Measurements from ENCODE around the gene MYO7A.

The MYO7A gene

DNA sequence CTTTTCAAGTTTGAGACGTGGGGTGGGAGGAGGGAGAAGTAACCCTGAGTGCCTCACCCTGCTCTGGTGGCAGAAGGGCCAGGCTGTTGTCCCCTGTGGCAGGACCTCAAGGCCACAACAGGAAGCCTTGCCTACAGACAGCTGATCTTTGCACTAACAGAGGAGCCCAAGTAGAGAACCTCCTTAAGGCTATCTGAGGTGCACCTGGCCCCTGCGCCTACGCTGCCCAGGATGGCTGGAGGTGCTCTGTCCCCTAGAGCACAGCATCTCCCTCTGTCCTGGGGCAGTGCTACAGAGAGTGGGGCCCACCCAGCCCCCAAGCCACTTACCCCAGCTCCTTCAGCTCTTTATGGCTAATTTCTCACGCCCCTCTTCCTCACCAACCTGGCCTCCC lies 27.0 kb downstream of the MYO7A start:
- Histone ChIP-seq H3K79me2 (ENCODE audit: control insufficient read depth, low read length) (no peaks in the 10 kb centered on the region), H3K27me3 (ENCODE audit: control insufficient read depth, low read length) (peaks cover 4% of the 10 kb centered on the region; the same call in 1 of the 2 replicates), H4K20me1 (ENCODE audit: control insufficient read depth, insufficient read depth, low read depth, low read length) (no peaks in the 10 kb centered on the region), H3K4me3 (ENCODE audit: low read length) (no peak overlapping the region), H3K27ac (ENCODE audit: low read depth, low read length) (no peak overlapping the region), H3K36me3 (ENCODE audit: control insufficient read depth, low read length) (no peaks in the 10 kb centered on the region), H3K4me1 (ENCODE audit: control insufficient read depth, low read length) (no peaks in the 10 kb centered on the region), H3F3A (ENCODE audit: control insufficient read depth, insufficient read depth) (no peaks in the 10 kb centered on the region), H3K9me3 (ENCODE audit: control insufficient read depth, insufficient read depth, low read length) (no peaks in the 10 kb centered on the region), H3K4me2 (ENCODE audit: low read length) (no peak overlapping the region), H3K9me2 (replicated peaks; ENCODE audit: control insufficient read depth, low read length) (no peaks in the 10 kb centered on the region)
- TF ChIP-seq, protein P1, sequence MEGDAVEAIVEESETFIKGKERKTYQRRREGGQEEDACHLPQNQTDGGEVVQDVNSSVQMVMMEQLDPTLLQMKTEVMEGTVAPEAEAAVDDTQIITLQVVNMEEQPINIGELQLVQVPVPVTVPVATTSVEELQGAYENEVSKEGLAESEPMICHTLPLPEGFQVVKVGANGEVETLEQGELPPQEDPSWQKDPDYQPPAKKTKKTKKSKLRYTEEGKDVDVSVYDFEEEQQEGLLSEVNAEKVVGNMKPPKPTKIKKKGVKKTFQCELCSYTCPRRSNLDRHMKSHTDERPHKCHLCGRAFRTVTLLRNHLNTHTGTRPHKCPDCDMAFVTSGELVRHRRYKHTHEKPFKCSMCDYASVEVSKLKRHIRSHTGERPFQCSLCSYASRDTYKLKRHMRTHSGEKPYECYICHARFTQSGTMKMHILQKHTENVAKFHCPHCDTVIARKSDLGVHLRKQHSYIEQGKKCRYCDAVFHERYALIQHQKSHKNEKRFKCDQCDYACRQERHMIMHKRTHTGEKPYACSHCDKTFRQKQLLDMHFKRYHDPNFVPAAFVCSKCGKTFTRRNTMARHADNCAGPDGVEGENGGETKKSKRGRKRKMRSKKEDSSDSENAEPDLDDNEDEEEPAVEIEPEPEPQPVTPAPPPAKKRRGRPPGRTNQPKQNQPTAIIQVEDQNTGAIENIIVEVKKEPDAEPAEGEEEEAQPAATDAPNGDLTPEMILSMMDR (IDR thresholded peaks at IDR 0.05; ENCODE audit: low read depth, low read length, poor library complexity, severe bottlenecking): no peak
- TF ChIP-seq EZH2phosphoT487 (IDR thresholded peaks at IDR 0.05; ENCODE audit: borderline replicate concordance, low read length): no peak

DNA sequence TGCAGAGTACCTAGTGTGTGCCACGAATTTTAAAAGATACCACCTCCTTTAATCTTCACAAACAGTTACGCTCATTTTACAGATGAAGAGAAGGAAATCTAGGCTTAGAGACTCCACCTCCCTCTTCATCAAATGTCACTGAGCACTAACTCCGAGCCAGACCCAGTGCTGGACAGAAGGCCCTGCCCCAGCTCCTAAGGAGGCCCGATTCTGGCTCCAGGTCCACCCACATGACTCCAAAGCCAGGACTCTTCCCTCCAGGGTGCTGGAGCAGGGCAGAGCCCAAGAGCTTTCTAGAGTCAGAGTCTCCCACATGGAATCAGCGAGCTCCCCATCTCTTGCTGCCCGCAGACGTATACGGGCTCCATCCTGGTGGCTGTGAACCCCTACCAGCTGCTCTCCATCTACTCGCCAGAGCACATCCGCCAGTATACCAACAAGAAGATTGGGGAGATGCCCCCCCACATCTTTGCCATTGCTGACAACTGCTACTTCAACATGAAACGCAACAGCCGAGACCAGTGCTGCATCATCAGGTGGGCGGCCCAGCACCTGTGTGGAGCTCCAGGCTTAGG lies 27.6 kb downstream of the MYO7A start:
- Histone ChIP-seq H4K20me1 (ENCODE audit: control insufficient read depth, insufficient read depth, low read depth, low read length) (no peaks in the 10 kb centered on the region), H3K27me3 (ENCODE audit: control insufficient read depth, low read length) (peaks cover 2% of the 10 kb centered on the region; the same call in 1 of the 2 replicates), H3K4me3 (ENCODE audit: low read length) (no peak overlapping the region), H3K9me3 (ENCODE audit: control insufficient read depth, insufficient read depth, low read length) (no peaks in the 10 kb centered on the region), H3K27ac (ENCODE audit: low read depth, low read length) (no peak overlapping the region), H3F3A (ENCODE audit: control insufficient read depth, insufficient read depth) (no peaks in the 10 kb centered on the region), H3K79me2 (ENCODE audit: control insufficient read depth, low read length) (no peaks in the 10 kb centered on the region), H3K4me2 (ENCODE audit: low read length) (no peak overlapping the region), H3K9me2 (replicated peaks; ENCODE audit: control insufficient read depth, low read length) (no peaks in the 10 kb centered on the region), H3K4me1 (ENCODE audit: control insufficient read depth, low read length) (no peaks in the 10 kb centered on the region), H3K36me3 (ENCODE audit: control insufficient read depth, low read length) (no peaks in the 10 kb centered on the region)
- TF ChIP-seq, protein P1 (IDR thresholded peaks at IDR 0.05; ENCODE audit: low read depth, low read length, poor library complexity, severe bottlenecking): no peak
- no peak for TF ChIP-seq EZH2phosphoT487 (IDR thresholded peaks at IDR 0.05; ENCODE audit: borderline replicate concordance, low read length)

DNA sequence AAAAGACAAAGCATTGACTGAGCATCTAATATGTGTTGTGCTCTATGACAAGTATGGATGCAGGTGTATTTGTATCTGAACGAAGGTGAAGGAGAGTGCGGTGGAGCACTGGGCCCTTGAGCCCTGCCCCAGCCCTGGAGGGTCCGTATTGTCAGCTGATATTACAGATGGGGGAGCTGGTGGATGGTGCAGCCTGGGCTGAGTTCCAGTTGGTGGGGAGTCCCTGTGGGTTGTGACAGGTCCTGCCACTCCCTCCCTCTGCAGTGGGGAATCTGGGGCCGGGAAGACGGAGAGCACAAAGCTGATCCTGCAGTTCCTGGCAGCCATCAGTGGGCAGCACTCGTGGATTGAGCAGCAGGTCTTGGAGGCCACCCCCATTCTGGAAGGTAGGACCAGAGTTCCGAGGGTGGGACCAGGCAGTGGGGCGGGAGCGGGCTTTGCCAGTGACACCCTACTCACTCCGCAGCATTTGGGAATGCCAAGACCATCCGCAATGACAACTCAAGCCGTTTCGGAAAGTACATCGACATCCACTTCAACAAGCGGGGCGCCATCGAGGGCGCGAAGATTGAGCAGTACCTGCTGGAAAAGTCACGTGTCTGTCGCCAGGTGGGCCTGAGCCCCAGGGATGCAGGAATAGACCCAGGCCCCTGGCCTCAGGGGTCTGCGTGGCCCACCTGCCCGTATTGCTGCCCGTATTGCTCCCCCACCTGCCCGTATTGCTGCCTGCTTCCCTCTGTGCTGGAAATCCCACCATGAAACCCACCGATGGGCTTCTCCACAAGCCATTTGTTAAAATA lies 28.6 kb downstream of the MYO7A start:
- H3K36me3 ChIP-seq (ENCODE audit: control insufficient read depth, low read length): no peaks in the 10 kb centered on the region
- H3K9me3 ChIP-seq (ENCODE audit: control insufficient read depth, insufficient read depth, low read length): no peaks in the 10 kb centered on the region
- H3K4me1 ChIP-seq (ENCODE audit: control insufficient read depth, low read length): no peaks in the 10 kb centered on the region
- no peaks in the 10 kb centered on the region for H4K20me1 ChIP-seq (ENCODE audit: control insufficient read depth, insufficient read depth, low read depth, low read length)
- H3K79me2 ChIP-seq (ENCODE audit: control insufficient read depth, low read length): no peaks in the 10 kb centered on the region
- no peak overlapping the region for H3K4me2 ChIP-seq (ENCODE audit: low read length)
- TF ChIP-seq, protein P1 (IDR thresholded peaks at IDR 0.05; ENCODE audit: low read depth, low read length, poor library complexity, severe bottlenecking): no peak
- no peak for TF ChIP-seq EZH2phosphoT487 (IDR thresholded peaks at IDR 0.05; ENCODE audit: borderline replicate concordance, low read length)
- no peaks in the 10 kb centered on the region for H3K9me2 ChIP-seq (replicated peaks; ENCODE audit: control insufficient read depth, low read length)
- no peak overlapping the region for H3K4me3 ChIP-seq (ENCODE audit: low read length)
- H3F3A ChIP-seq (ENCODE audit: control insufficient read depth, insufficient read depth): no peaks in the 10 kb centered on the region
- H3K27ac ChIP-seq (ENCODE audit: low read depth, low read length): no peak overlapping the region
- H3K27me3 ChIP-seq (ENCODE audit: control insufficient read depth, low read length): no peaks in the 10 kb centered on the region
